DND-41 (cell line): ENCODE data around the gene EPN1.
A peak's percentile ranks its signal among the peaks of the same experiment; 100 is the strongest.

ENCODE experiments used
- ATAC-seq: fragments of 200-7000 bp; cut with Tn5 transposase; 3 replicates; pipeline ENCODE4 v1.9.1; 2021; ENCODE audit warnings: low read depth; ENCODE audit not compliant: insufficient read depth
- DNase-seq: peaks from one replicate; pipeline ENCODE4 v3.0.0-alpha.2; 2020
- H2AFZ ChIP-seq: 2 replicates; pipeline ENCODE4 v1.6.0; 2012; ENCODE audit warnings: low read depth, low read length
- H3K27ac ChIP-seq: 2 replicates; pipeline ENCODE4 v1.5.1; 2012; ENCODE audit warnings: low read length, inconsistent platforms
- H3K27me3 ChIP-seq: fragments of 200-600 bp; sonication (generic); 2 replicates; pipeline ENCODE4 v1.6.0; 2012; ENCODE audit warnings: low read length, mild to moderate bottlenecking, inconsistent platforms; ENCODE audit not compliant: insufficient read depth, poor library complexity
- H3K36me3 ChIP-seq: 2 replicates; pipeline ENCODE4 v1.5.1; 2012; ENCODE audit warnings: low read length, inconsistent platforms; ENCODE audit not compliant: insufficient read depth
- H3K4me1 ChIP-seq: 2 replicates; pipeline ENCODE4 v1.5.1; 2012; ENCODE audit warnings: mild to moderate bottlenecking, low read length; ENCODE audit not compliant: insufficient read depth
- H3K4me2 ChIP-seq: 2 replicates; pipeline ENCODE4 v1.6.0; 2012; ENCODE audit warnings: mild to moderate bottlenecking, moderate library complexity, low read length, inconsistent platforms; ENCODE audit not compliant: insufficient read depth
- H3K4me3 ChIP-seq, 2 experiments: fragments of 200-600 bp in 1 of 2; shearing (Covaris generic) in 1 of 2; 2 replicates each; pipeline ENCODE4 v1.5.1; 2012 to 2016; ENCODE audit warnings: inconsistent platforms in 2 of 2, low read length in 2 of 2, mild to moderate bottlenecking in 2 of 2, low read depth in 1 of 2, moderate library complexity in 1 of 2
- H3K79me2 ChIP-seq: 2 replicates; pipeline ENCODE4 v1.6.0; 2012; ENCODE audit warnings: low read length, inconsistent platforms; ENCODE audit not compliant: insufficient read depth
- H3K9ac ChIP-seq: 2 replicates; pipeline ENCODE4 v1.6.0; 2012; ENCODE audit warnings: low read depth, mild to moderate bottlenecking, inconsistent platforms, low read length, moderate library complexity
- H3K9me3 ChIP-seq: 2 replicates; pipeline ENCODE4 v1.5.1; 2012; ENCODE audit warnings: low read length, moderate library complexity, mild to moderate bottlenecking, inconsistent platforms; ENCODE audit not compliant: insufficient read depth, severe bottlenecking
- H4K20me1 ChIP-seq: 2 replicates; pipeline ENCODE4 v1.6.0; 2012; ENCODE audit warnings: low read length; ENCODE audit not compliant: insufficient read depth
- CTCF ChIP-seq: IDR thresholded peaks from 2 replicates; pipeline ENCODE4 v1.5.1; 2012; ENCODE audit warnings: borderline replicate concordance, low read length, moderate library complexity, mild to moderate bottlenecking; ENCODE audit not compliant: poor library complexity, severe bottlenecking; ENCODE audit errors: extremely low read depth
- EZH2 ChIP-seq: IDR thresholded peaks from 3 replicates; pipeline ENCODE4 v1.6.1; 2012; ENCODE audit warnings: borderline replicate concordance, low read depth, mild to moderate bottlenecking, moderate library complexity, low read length, inconsistent platforms; ENCODE audit not compliant: severe bottlenecking

EPN1 gene

GRCh38 chr19:55654323-55654867, 20.6 kb upstream of the EPN1 start:
- Histone ChIP-seq H3K27me3 (no peaks in the 10 kb centered on the region), H3K4me3 (peak overlapping the region; percentile 48 to 68; a peak in 3 of 4 replicates), H3K27ac (peak overlapping the region; percentile 99), H3K4me1 (peaks cover 59% of the 10 kb centered on the region), H3K4me2 (peak overlapping the region; percentile 60), H2AFZ (peak overlapping the region; percentile 80), H3K79me2 (peaks cover 56% of the 10 kb centered on the region), H3K9ac (peak overlapping the region; percentile 90), H4K20me1 (peaks cover 40% of the 10 kb centered on the region), H3K36me3 (peaks cover 44% of the 10 kb centered on the region), H3K9me3 (no peaks in the 10 kb centered on the region)
- peak; percentile 99 for DNase-seq
- no peak for TF ChIP-seq CTCF
- no peak for TF ChIP-seq EZH2
- peak; percentile 83 for ATAC-seq

- peaks cover 59% of the 10 kb centered on the region for H3K4me1 ChIP-seq
- no peaks in the 10 kb centered on the region for H3K9me3 ChIP-seq
- peak within 1 kb of the TSS; percentile 90 for H3K9ac ChIP-seq
- TF ChIP-seq EZH2 (no peak), CTCF (no peak)
- peak within 1 kb of the TSS; percentile 80 for H2AFZ ChIP-seq
- no peaks in the 10 kb centered on the region for H3K27me3 ChIP-seq
- H3K36me3 ChIP-seq: peaks cover 50% of the 10 kb centered on the region
- peak within 1 kb of the TSS; percentile 99 for H3K27ac ChIP-seq
- peaks cover 47% of the 10 kb centered on the region for H4K20me1 ChIP-seq
- peak; percentile 54 for ATAC-seq
- H3K4me2 ChIP-seq: peak within 1 kb of the TSS; percentile 83
- H3K4me3 ChIP-seq: peak within 1 kb of the TSS; percentile 76 to 89
- peak; percentile 96 for DNase-seq
- H3K79me2 ChIP-seq: peaks cover 59% of the 10 kb centered on the region
These were observed 20.0 kb upstream of the EPN1 start, which contains the start of gene U2AF2 for GRCh38 chr19:55654868-55655647. Gene U2AF2 (plus strand): TSS chr19:55655035. CDS start chr19:55655105, 70 bp downstream.

GRCh38 chr19:55655648-55656040, 19.4 kb upstream of the EPN1 start:
- Histone ChIP-seq H3K9ac (peak overlapping the region; percentile 90), H4K20me1 (peaks cover 53% of the 10 kb centered on the region), H3K79me2 (peaks cover 65% of the 10 kb centered on the region), H3K27me3 (no peaks in the 10 kb centered on the region), H3K4me3 (peak overlapping the region; percentile 76 to 89), H3K4me1 (peaks cover 55% of the 10 kb centered on the region), H3K4me2 (peak overlapping the region; percentile 83), H3K27ac (peak overlapping the region; percentile 89), H2AFZ (peak overlapping the region; percentile 28; the same call in 1 of the 2 replicates), H3K36me3 (peaks cover 56% of the 10 kb centered on the region), H3K9me3 (no peaks in the 10 kb centered on the region)
- TF ChIP-seq CTCF (no peak), EZH2 (no peak)
- ATAC-seq (no peak), DNase-seq (no peak)
